ENCODE results near the gene FARSA.
"Not testable (repeated sequence)": the region's sequence is repeated elsewhere in the genome, so short reads cannot be mapped to it uniquely, and the experiment has no call there.

Gene FARSA

GRCh38 chr19:12965812-12966135 is 32.3 kb upstream of the FARSA start:
- Histone ChIP-seq H3K4me3 (ENCODE audit: low read depth, low read length) (no peak overlapping the region), H3K36me3 (replicated peaks) (no peaks in the 10 kb centered on the region), H3K27me3 (replicated peaks) (no peaks in the 10 kb centered on the region), H3K27ac (peak overlapping the region; percentile 44)
- no peak for DNase-seq
- in situ Hi-C loops (cut with HindIII; ENCODE audit: low pct_ligation_motif_present, low sequenced_read_pairs) = no loop called here
- TF ChIP-seq CTCF (IDR thresholded peaks at IDR 0.05; ENCODE audit: low read depth, low read length, missing control alignments) = no peak

GRCh38 chr19:12965017-12965811 is 31.7 kb upstream of the FARSA start:
- Histone ChIP-seq H3K27ac (peak overlapping the region; percentile 44), H3K27me3 (replicated peaks) (no peaks in the 10 kb centered on the region), H3K4me3 (ENCODE audit: low read depth, low read length) (peak overlapping the region; percentile 53), H3K36me3 (replicated peaks) (no peaks in the 10 kb centered on the region)
- peak; percentile 64 for DNase-seq
- peak; percentile 88 for TF ChIP-seq CTCF (IDR thresholded peaks at IDR 0.05; ENCODE audit: low read depth, low read length, missing control alignments)
- in situ Hi-C loops (cut with HindIII; ENCODE audit: low pct_ligation_motif_present, low sequenced_read_pairs) = no loop called here

- H3K4me3 ChIP-seq (ENCODE audit: low read depth, low read length) = no peak overlapping the region
- no peak for DNase-seq
- H3K27me3 ChIP-seq (replicated peaks) = no peaks in the 10 kb centered on the region
- in situ Hi-C loops (cut with HindIII; ENCODE audit: low pct_ligation_motif_present, low sequenced_read_pairs) = no loop called here
- H3K36me3 ChIP-seq (replicated peaks) = peaks cover 2% of the 10 kb centered on the region
- TF ChIP-seq CTCF (IDR thresholded peaks at IDR 0.05; ENCODE audit: low read depth, low read length, missing control alignments) = no peak
- H3K27ac ChIP-seq = no peak overlapping the region
These were observed 26.0 kb upstream of the FARSA start for GRCh38 chr19:12959481-12959880.

- H3K27me3 ChIP-seq (replicated peaks); DNase-seq; in situ Hi-C loops (cut with HindIII; ENCODE audit: low pct_ligation_motif_present, low sequenced_read_pairs): not testable (repeated sequence)
- Histone ChIP-seq H3K36me3 (replicated peaks) (peaks cover 16% of the 10 kb centered on the region), H3K27ac (peak overlapping the region; percentile 90), H3K4me3 (ENCODE audit: low read depth, low read length) (peak overlapping the region; percentile 99)
These were observed 24.0 kb upstream of the FARSA start for GRCh38 chr19:12957389-12957952.

GRCh38 chr19:12956446-12957388 is 23.2 kb upstream of the FARSA start, which contains the start of gene GADD45GIP1:
Gene GADD45GIP1, minus strand, starts transcription at chr19:12957223. Its CDS starts 11 bp downstream, at chr19:12957212.
- peak within 1 kb of the TSS; percentile 90 for H3K27ac ChIP-seq
- H3K4me3 ChIP-seq (ENCODE audit: low read depth, low read length) = peak within 1 kb of the TSS; percentile 99
- H3K27me3 ChIP-seq (replicated peaks) = no peaks in the 10 kb centered on the region
- peaks cover 22% of the 10 kb centered on the region for H3K36me3 ChIP-seq (replicated peaks)
- peak; percentile 59 for DNase-seq
- no peak for TF ChIP-seq CTCF (IDR thresholded peaks at IDR 0.05; ENCODE audit: low read depth, low read length, missing control alignments)
- in situ Hi-C loops (cut with HindIII; ENCODE audit: low pct_ligation_motif_present, low sequenced_read_pairs) = no loop called here

- no peak for DNase-seq
- Histone ChIP-seq H3K27ac (no peak overlapping the region), H3K4me3 (ENCODE audit: low read depth, low read length) (peak overlapping the region; percentile 99), H3K27me3 (replicated peaks) (no peaks in the 10 kb centered on the region), H3K36me3 (replicated peaks) (peaks cover 29% of the 10 kb centered on the region)
- in situ Hi-C loops (cut with HindIII; ENCODE audit: low pct_ligation_motif_present, low sequenced_read_pairs) = no loop called here
- no peak for TF ChIP-seq CTCF (IDR thresholded peaks at IDR 0.05; ENCODE audit: low read depth, low read length, missing control alignments)
These were observed 22.5 kb upstream of the FARSA start for GRCh38 chr19:12955996-12956395.

- not testable (repeated sequence) for H3K27ac ChIP-seq
These were observed 22.1 kb upstream of the FARSA start for GRCh38 chr19:12955575-12955974.

More at GRCh38 chr19:12955575-12955974, 22.1 kb upstream of the FARSA start:
- Histone ChIP-seq H3K36me3 (replicated peaks) (peaks cover 33% of the 10 kb centered on the region), H3K4me3 (ENCODE audit: low read depth, low read length) (peak overlapping the region; percentile 99)
- in situ Hi-C loops (cut with HindIII; ENCODE audit: low pct_ligation_motif_present, low sequenced_read_pairs); H3K27me3 ChIP-seq (replicated peaks); DNase-seq: not testable (repeated sequence)

Data from brain microvascular endothelial cell (primary cell).